A549 (cell line): ENCODE measurements around the gene HDHD5.

Source experiments
- KDM1A ChIP-seq: fragments of 200-600 bp; sonication (generic); IDR thresholded peaks from 2 replicates; pipeline ENCODE4 v1.6.1; 2016; ENCODE audit warnings: low read depth, mild to moderate bottlenecking
- TF ChIP-seq, protein P1 (sequence below): fragments of 150-350 bp; IDR thresholded peaks from 2 replicates; pipeline ENCODE4 v1.6.1; 2014; ENCODE audit warnings: low read depth, mild to moderate bottlenecking, low read length

- TF ChIP-seq, protein P1, sequence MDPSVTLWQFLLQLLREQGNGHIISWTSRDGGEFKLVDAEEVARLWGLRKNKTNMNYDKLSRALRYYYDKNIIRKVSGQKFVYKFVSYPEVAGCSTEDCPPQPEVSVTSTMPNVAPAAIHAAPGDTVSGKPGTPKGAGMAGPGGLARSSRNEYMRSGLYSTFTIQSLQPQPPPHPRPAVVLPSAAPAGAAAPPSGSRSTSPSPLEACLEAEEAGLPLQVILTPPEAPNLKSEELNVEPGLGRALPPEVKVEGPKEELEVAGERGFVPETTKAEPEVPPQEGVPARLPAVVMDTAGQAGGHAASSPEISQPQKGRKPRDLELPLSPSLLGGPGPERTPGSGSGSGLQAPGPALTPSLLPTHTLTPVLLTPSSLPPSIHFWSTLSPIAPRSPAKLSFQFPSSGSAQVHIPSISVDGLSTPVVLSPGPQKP: no peak
- TF ChIP-seq KDM1A: no peak
These were observed 44.7 kb downstream of the HDHD5 start for GRCh38 chr22:17114173-17114897.
